GM21360 (cell line): ENCODE measurements around the gene ELP4.
"Not testable (repeated sequence)": the region's sequence is repeated elsewhere in the genome, so short reads cannot be mapped to it uniquely, and the experiment has no call there.

Source experiments
- ATAC-seq: cut with Tn5 transposase; IDR thresholded peaks from one replicate; pipeline ENCODE4 v1.9.1; 2021; ENCODE audit warnings: mild to moderate bottlenecking, moderate library complexity; ENCODE audit not compliant: unreplicated experiment

Gene ELP4

GRCh38 chr11:31542862-31543261 is 33.3 kb downstream of the ELP4 start:
- no peak for ATAC-seq

- ATAC-seq, result no peak
Measured at GRCh38 chr11:31555938-31556337, 46.4 kb downstream of the ELP4 start.

GRCh38 chr11:31558001-31558400 is 48.4 kb downstream of the ELP4 start:
- ATAC-seq, result no peak

GRCh38 chr11:31560842-31561476 is 51.4 kb downstream of the ELP4 start:
- no peak for ATAC-seq

GRCh38 chr11:31564517-31564916 is 55.0 kb downstream of the ELP4 start:
- not testable (repeated sequence) for ATAC-seq

- not testable (repeated sequence) for ATAC-seq
Measured at GRCh38 chr11:31574133-31574532, 64.6 kb downstream of the ELP4 start.

- ATAC-seq, result not testable (repeated sequence)
Measured at GRCh38 chr11:31575764-31576163, 66.2 kb downstream of the ELP4 start.

GRCh38 chr11:31579412-31579811 is 69.8 kb downstream of the ELP4 start:
- ATAC-seq, result not testable (repeated sequence)

GRCh38 chr11:31582697-31583096 is 73.1 kb downstream of the ELP4 start:
- no peak for ATAC-seq

GRCh38 chr11:31598454-31598853 is 88.9 kb downstream of the ELP4 start:
- ATAC-seq, result no peak

GRCh38 chr11:31601635-31602282 is 92.2 kb downstream of the ELP4 start:
- ATAC-seq, result no peak

GRCh38 chr11:31606893-31607292 is 97.3 kb downstream of the ELP4 start:
- no peak for ATAC-seq

- no peak for ATAC-seq
Measured at GRCh38 chr11:31607914-31608313, 98.3 kb downstream of the ELP4 start.

- ATAC-seq, result no peak
Measured at GRCh38 chr11:31608995-31609394, 99.4 kb downstream of the ELP4 start.

- no peak for ATAC-seq
Measured at GRCh38 chr11:31610544-31610943, 101.0 kb downstream of the ELP4 start.

- no peak for ATAC-seq
Measured at GRCh38 chr11:31617246-31617645, 107.7 kb downstream of the ELP4 start.

GRCh38 chr11:31619980-31620379 is 110.4 kb downstream of the ELP4 start:
- ATAC-seq, result no peak

GRCh38 chr11:31620434-31620833 is 110.9 kb downstream of the ELP4 start:
- ATAC-seq, result no peak

- ATAC-seq, result no peak
Measured at GRCh38 chr11:31625868-31626267, 116.3 kb downstream of the ELP4 start.

GRCh38 chr11:31628111-31628510 is 118.5 kb downstream of the ELP4 start:
- no peak for ATAC-seq

- no peak for ATAC-seq
Measured at GRCh38 chr11:31636983-31637382, 127.4 kb downstream of the ELP4 start.

GRCh38 chr11:31640611-31641010 is 131.0 kb downstream of the ELP4 start:
- no peak for ATAC-seq
